B cell (primary cell): ENCODE data around the gene XRCC4. TPM values are rescaled to one million over a fixed set of nuclear protein-coding genes. Genes with fewer than 3 reads are reported as not detected.

Experiments used
- ATAC-seq: fragments of 200-7000 bp; cut with Tn5 transposase; one replicate; pipeline ENCODE4 v1.10.0; 2021; ENCODE audit warnings: low read depth, mild to moderate bottlenecking, moderate number of reproducible peaks, moderate library complexity
- CTCF ChIA-PET: fragments of 350-600 bp; sonication (Branson Sonifier 250); formaldehyde crosslinking; loops from one replicate; lab custom pipeline; 2021; ENCODE audit warnings: antibody characterized with exemption, inconsistent platforms; lab: Charles Lee
- POLR2A ChIA-PET: fragments of 350-600 bp; sonication (Branson Sonifier 250); formaldehyde crosslinking; loops from one replicate; lab custom pipeline; 2021; ENCODE audit warnings: antibody characterized with exemption; lab: Charles Lee
- DNase-seq: peaks from one replicate; pipeline ENCODE4 v3.0.0; 2013
- H2AFZ ChIP-seq: 2 replicates; pipeline ENCODE4 v1.6.1; 2012; ENCODE audit warnings: mild to moderate bottlenecking, low read depth, low read length; ENCODE audit not compliant: insufficient read depth, poor library complexity, severe bottlenecking
- H3K27ac ChIP-seq, 2 donors: 1 replicate in 1 of 2; 2 replicates in 1 of 2; pipeline ENCODE4 v1.5.1; 2012 to 2013; ENCODE audit warnings: low read length in 2 of 2, mild to moderate bottlenecking in 2 of 2, moderate library complexity in 1 of 2
- H3K27me3 ChIP-seq, 4 experiments: fragments of 200-600 bp in 1 of 4; sonication (generic) in 1 of 4; replicated peaks in 1 of 4; 1 replicate in 2 of 4; 2 replicates in 2 of 4; pipeline versions ENCODE4 v1.6.1 to v1.7.0; 2013 to 2016; ENCODE audit warnings: low read length in 3 of 4, mild to moderate bottlenecking in 2 of 4, mixed read lengths in 1 of 4, moderate library complexity in 1 of 4; ENCODE audit not compliant: insufficient read depth in 4 of 4, control insufficient read depth in 3 of 4; ENCODE audit errors: control extremely low read depth in 1 of 4
- H3K36me3 ChIP-seq, 2 experiments: replicated peaks in 1 of 2; 1 replicate in 1 of 2; 2 replicates in 1 of 2; pipeline versions ENCODE4 v1.6.1 to v1.7.1; 2013; ENCODE audit warnings: low read length in 1 of 2; ENCODE audit not compliant: insufficient read depth in 2 of 2, control insufficient read depth in 1 of 2; ENCODE audit errors: control extremely low read depth in 1 of 2, extremely low read depth in 1 of 2
- H3K4me1 ChIP-seq, 2 donors: fragments of 200-600 bp in 1 of 2; sonication (generic) in 1 of 2; 1 replicate in 1 of 2; 2 replicates in 1 of 2; pipeline versions ENCODE4 v1.5.1 to v1.6.1; 2013 to 2017; ENCODE audit warnings: low read length in 2 of 2; ENCODE audit not compliant: control insufficient read depth in 2 of 2, insufficient read depth in 2 of 2
- H3K4me2 ChIP-seq: replicated peaks from 2 replicates; pipeline ENCODE3; 2012; ENCODE audit warnings: mild to moderate bottlenecking, low read depth, low read length; ENCODE audit not compliant: poor library complexity, severe bottlenecking
- H3K4me3 ChIP-seq, 5 experiments: fragments of 200-600 bp in 1 of 5; sonication (generic) in 1 of 5; 1 replicate in 3 of 5; 2 replicates in 2 of 5; pipeline versions ENCODE4 v1.5.1 to v1.7.0; 2011 to 2016; ENCODE audit warnings: low read length in 4 of 5, mild to moderate bottlenecking in 4 of 5, low read depth in 2 of 5, control low read depth in 1 of 5, moderate library complexity in 1 of 5; ENCODE audit not compliant: insufficient read depth in 1 of 5; ENCODE audit errors: control extremely low read depth in 1 of 5, extremely low read depth in 1 of 5
- H3K79me2 ChIP-seq: fragments of 200-600 bp; sonication (generic); one replicate; pipeline ENCODE4 v1.6.0; 2016; ENCODE audit warnings: low read length; ENCODE audit not compliant: control insufficient read depth, insufficient read depth
- H3K9ac ChIP-seq: fragments of 200-600 bp; sonication (generic); 2 replicates; pipeline ENCODE4 v1.6.1; 2017; ENCODE audit warnings: mild to moderate bottlenecking, low read length, moderate library complexity
- H3K9me3 ChIP-seq, 3 donors: one replicate each; pipeline versions ENCODE4 v1.6.1 to v1.7.1; 2013; ENCODE audit warnings: low read length in 2 of 3; ENCODE audit not compliant: control insufficient read depth in 2 of 3, insufficient read depth in 1 of 3; ENCODE audit errors: control extremely low read depth in 1 of 3
- H4K20me1 ChIP-seq: 2 replicates; pipeline ENCODE4 v1.6.0; 2012; ENCODE audit warnings: mild to moderate bottlenecking, low read length; ENCODE audit not compliant: insufficient read depth, control insufficient read depth, poor library complexity, severe bottlenecking
- H3K27ac Mint-ChIP-seq: one replicate; pipeline ENCODE4 v1.8.0; 2021; ENCODE audit warnings: mixed read lengths
- H3K27me3 Mint-ChIP-seq: one replicate; pipeline ENCODE4 v1.8.0; 2021; ENCODE audit warnings: mixed read lengths
- H3K4me1 Mint-ChIP-seq: one replicate; pipeline ENCODE4 v1.8.0; 2021; ENCODE audit warnings: mixed read lengths
- H3K4me3 Mint-ChIP-seq: one replicate; pipeline ENCODE4 v1.8.0; 2021; ENCODE audit warnings: mixed read lengths
- H3K9me3 Mint-ChIP-seq: one replicate; pipeline ENCODE4 v1.8.0; 2022; ENCODE audit warnings: mixed read lengths; ENCODE audit not compliant: insufficient read depth
- EZH2 ChIP-seq: IDR thresholded peaks from 2 replicates; pipeline ENCODE4 v1.6.1; 2012; ENCODE audit warnings: borderline replicate concordance, low read depth, mild to moderate bottlenecking, moderate library complexity, low read length; ENCODE audit not compliant: insufficient read depth, poor library complexity, severe bottlenecking
- WGBS: methylation state at CpG from one replicate; pipeline ENCODE4 v1.1.5; 2013; ENCODE audit warnings: missing lambda C conversion rate; ENCODE audit not compliant: insufficient coverage; 5-methylcytosine and 5-hydroxymethylcytosine counted together
- intact Hi-C: fragments of 100-400 bp; cut with micrococcal nuclease; formaldehyde crosslinking; loops from one replicate; pipeline ENCODE4 v1.10.0; 2022
- polyA plus RNA-seq: library from polyadenylated mRNA; depleted of rRNA; stranded (reverse); fragments of >200 nt; gene quantifications from 2 replicates; pipeline ENCODE4 v1.2.3, GENCODE V29; 2012
- total RNA-seq, 2 donors: library from RNA; stranded (reverse); fragments of 120-200 nt in 1 of 2; gene quantifications; 1 replicate in 1 of 2; 2 replicates in 1 of 2; pipeline versions ENCODE4 v1.2.3 to v1.2.4, GENCODE V29; 2013 to 2022
- TF ChIP-seq, protein P1 (sequence below): fragments of 200-600 bp; IDR thresholded peaks from one replicate; pipeline ENCODE4 v1.8.0; 2022; ENCODE audit warnings: antibody characterized with exemption, mild to moderate bottlenecking

Gene XRCC4
- total and polyA plus RNA-seq, 2 donors (not counting 1 experiment from before 2014, with no cell fraction given): 1.3 to 7.7 TPM

DNA sequence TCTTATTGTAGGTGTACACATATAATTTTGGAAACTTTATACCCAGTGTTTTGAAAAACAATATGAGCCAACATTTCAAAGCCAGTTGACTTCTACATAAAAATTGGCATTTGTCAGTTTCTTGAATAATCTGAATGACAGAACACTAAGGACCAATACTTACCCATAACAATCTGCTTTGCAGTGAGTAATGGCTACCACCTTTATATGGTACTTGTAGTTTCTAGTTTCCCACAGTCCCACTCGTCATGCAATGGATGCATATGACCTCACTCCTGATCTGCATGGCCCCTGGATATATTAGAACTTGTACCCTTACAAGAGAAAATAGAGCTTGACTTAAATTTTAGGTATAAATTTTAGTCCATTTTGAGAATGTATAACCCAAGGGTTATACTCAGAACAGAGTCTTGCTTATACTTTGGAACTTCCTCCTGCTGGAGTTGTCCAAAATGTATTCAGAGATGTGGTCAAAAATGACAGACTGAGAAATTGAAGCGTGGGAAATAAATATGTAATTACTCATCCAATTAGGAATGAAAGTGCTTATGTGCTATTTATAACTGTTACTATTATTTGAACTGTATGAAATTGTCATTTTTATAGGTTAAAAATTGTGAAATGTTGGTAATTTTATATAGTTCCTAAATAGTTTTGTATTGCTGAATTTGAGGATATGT lies 19.5 kb downstream of the XRCC4 start:
- H2AFZ ChIP-seq: no peak overlapping the region
- Mint-ChIP-seq H3K4me1 (peaks cover 15% of the 10 kb centered on the region), H3K4me3 (no peak overlapping the region), H3K9me3 (peaks cover 11% of the 10 kb centered on the region), H3K27me3 (no peaks in the 10 kb centered on the region), H3K27ac (no peak overlapping the region)
- WGBS: no CpG with 5 or more reads among the region's 2 CpGs
- H3K4me2 ChIP-seq: no peak overlapping the region
- DNase-seq (no peak), ATAC-seq (no peak)
- H3K9me3 ChIP-seq: peaks cover 0 to 16% (median 1%) of the 10 kb centered on the region in 3 donors
- peaks cover 23% of the 10 kb centered on the region for H3K79me2 ChIP-seq
- intact Hi-C loops: no loop called here
- H3K4me3 ChIP-seq: no peak overlapping the region
- TF ChIP-seq, protein P1, sequence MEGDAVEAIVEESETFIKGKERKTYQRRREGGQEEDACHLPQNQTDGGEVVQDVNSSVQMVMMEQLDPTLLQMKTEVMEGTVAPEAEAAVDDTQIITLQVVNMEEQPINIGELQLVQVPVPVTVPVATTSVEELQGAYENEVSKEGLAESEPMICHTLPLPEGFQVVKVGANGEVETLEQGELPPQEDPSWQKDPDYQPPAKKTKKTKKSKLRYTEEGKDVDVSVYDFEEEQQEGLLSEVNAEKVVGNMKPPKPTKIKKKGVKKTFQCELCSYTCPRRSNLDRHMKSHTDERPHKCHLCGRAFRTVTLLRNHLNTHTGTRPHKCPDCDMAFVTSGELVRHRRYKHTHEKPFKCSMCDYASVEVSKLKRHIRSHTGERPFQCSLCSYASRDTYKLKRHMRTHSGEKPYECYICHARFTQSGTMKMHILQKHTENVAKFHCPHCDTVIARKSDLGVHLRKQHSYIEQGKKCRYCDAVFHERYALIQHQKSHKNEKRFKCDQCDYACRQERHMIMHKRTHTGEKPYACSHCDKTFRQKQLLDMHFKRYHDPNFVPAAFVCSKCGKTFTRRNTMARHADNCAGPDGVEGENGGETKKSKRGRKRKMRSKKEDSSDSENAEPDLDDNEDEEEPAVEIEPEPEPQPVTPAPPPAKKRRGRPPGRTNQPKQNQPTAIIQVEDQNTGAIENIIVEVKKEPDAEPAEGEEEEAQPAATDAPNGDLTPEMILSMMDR: no peak
- TF ChIP-seq EZH2: no peak
- peaks cover 0 to 10% of the 10 kb centered on the region in 2 donors for H3K4me1 ChIP-seq
- H3K9ac ChIP-seq: no peak overlapping the region
- no peaks in the 10 kb centered on the region for H4K20me1 ChIP-seq
- ChIA-PET POLR2A (no interaction called here), CTCF (no interaction called here)
- no peaks in the 10 kb centered on the region for H3K27me3 ChIP-seq
- H3K36me3 ChIP-seq: no peaks in the 10 kb centered on the region
- no peak overlapping the region for H3K27ac ChIP-seq

DNA sequence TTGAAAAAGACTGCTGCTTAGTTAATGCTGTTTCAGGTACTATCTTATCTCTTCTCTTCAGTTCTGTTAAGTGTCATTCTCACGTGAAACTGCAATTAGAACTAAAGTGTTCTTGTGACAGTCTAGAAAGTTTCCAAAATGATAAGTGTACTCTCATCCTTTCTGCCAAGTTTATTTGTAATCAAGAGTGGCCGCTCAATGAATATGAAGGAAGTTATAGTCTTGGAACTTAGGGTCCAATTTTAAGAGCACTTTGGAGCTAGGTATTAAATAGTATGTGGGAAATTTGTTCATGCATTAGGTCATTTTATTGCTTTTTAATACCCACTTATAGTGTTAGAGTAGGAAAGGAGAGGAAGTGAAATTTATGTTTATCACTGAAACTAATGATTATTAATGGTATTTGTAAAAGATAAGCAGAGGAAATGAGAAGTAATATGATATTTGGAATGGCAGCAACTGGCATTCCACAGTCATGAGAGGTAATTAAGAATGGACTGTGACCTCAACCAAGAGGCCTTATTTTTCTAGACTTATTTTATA lies 20.4 kb downstream of the XRCC4 start:
- DNase-seq: no peak
- POLR2A ChIA-PET: no interaction called here
- Mint-ChIP-seq H3K4me1 (peaks cover 6% of the 10 kb centered on the region), H3K27ac (no peak overlapping the region), H3K27me3 (no peaks in the 10 kb centered on the region), H3K4me3 (no peak overlapping the region), H3K9me3 (peaks cover 6% of the 10 kb centered on the region)
- peaks cover 0 to under 1% of the 10 kb centered on the region in 2 donors for H3K4me1 ChIP-seq
- H3K27me3 ChIP-seq: no peaks in the 10 kb centered on the region
- TF ChIP-seq EZH2: no peak
- TF ChIP-seq, protein P1: no peak
- peaks cover 23% of the 10 kb centered on the region for H3K79me2 ChIP-seq
- peaks cover 0 to 14% (median 1%) of the 10 kb centered on the region in 3 donors for H3K9me3 ChIP-seq
- H3K4me3 ChIP-seq: no peak overlapping the region
- intact Hi-C loops: no loop called here
- ATAC-seq: no peak
- no peak overlapping the region for H3K9ac ChIP-seq
- 100% methylated on average over 1 of the region's 2 CpGs for WGBS
- no peak overlapping the region for H3K4me2 ChIP-seq
- H3K36me3 ChIP-seq: no peaks in the 10 kb centered on the region
- no peak overlapping the region for H3K27ac ChIP-seq
- no peak overlapping the region for H2AFZ ChIP-seq
- H4K20me1 ChIP-seq: no peaks in the 10 kb centered on the region
- CTCF ChIA-PET: no interaction called here
